ENCODE results near the gene PLA2G5.

GRCh38 chr1:20120796-20121195, 50.8 kb downstream of the PLA2G5 start:
- TF ChIP-seq CTCF (IDR thresholded peaks at IDR 0.05) (no peak), POLR2A (IDR thresholded peaks at IDR 0.05) (no peak)
